Umbilical cord (tissue), 2 donors: Measurements from ENCODE around the gene CHML. TPM values are rescaled to one million over a fixed set of nuclear protein-coding genes. Genes with fewer than 3 reads are reported as not detected.
A peak's percentile ranks its signal among the peaks of the same experiment; 100 is the strongest.

ENCODE experiments used
- DNase-seq: peaks from one replicate; pipeline ENCODE4 v3.0.0-alpha.2; 2015; ENCODE audit warnings: low spot score
- total RNA-seq: library from RNA; depleted of rRNA; stranded (reverse); fragments of >200 nt; gene quantifications from one replicate; pipeline ENCODE4 v1.2.3, GENCODE V29; 2014; ENCODE audit warnings: low replicate concordance; ENCODE audit not compliant: insufficient read depth

The CHML gene
- total RNA-seq, 1 donor from 2014 or later: 31.3 TPM

- DNase-seq: no peak
Observed at GRCh38 chr1:241647658-241648057, 7.5 kb upstream of the CHML start.

GRCh38 chr1:241646201-241646600 is 6.0 kb upstream of the CHML start:
- DNase-seq: no peak

GRCh38 chr1:241645199-241645598 is 5.0 kb upstream of the CHML start:
- DNase-seq: no peak

- no peak for DNase-seq
Observed at GRCh38 chr1:241644259-241644658, 4.1 kb upstream of the CHML start.

GRCh38 chr1:241642593-241642944 is 2.4 kb upstream of the CHML start:
- no peak for DNase-seq

- DNase-seq: no peak
Observed at GRCh38 chr1:241641773-241642592, 1.8 kb upstream of the CHML start.

- DNase-seq: no peak
Observed at GRCh38 chr1:241640867-241641622, 876 bp upstream of the CHML start.

- DNase-seq: no peak
Observed at GRCh38 chr1:241639623-241640148, 483 bp downstream of the CHML start.

GRCh38 chr1:241638909-241639622 is 1.1 kb downstream of the CHML start:
- no peak for DNase-seq

GRCh38 chr1:241638099-241638682 is 2.0 kb downstream of the CHML start:
- no peak for DNase-seq

GRCh38 chr1:241637604-241638003 is 2.6 kb downstream of the CHML start:
- DNase-seq: no peak

- peak; percentile 28 for DNase-seq
Observed at GRCh38 chr1:241637046-241637590, 3.1 kb downstream of the CHML start.

- DNase-seq: no peak
Observed at GRCh38 chr1:241636291-241636690, 3.9 kb downstream of the CHML start.

GRCh38 chr1:241635556-241636152 is 4.5 kb downstream of the CHML start:
- no peak for DNase-seq

GRCh38 chr1:241632987-241633386 is 7.2 kb downstream of the CHML start:
- DNase-seq: no peak

- DNase-seq: no peak
Observed at GRCh38 chr1:241631674-241632073, 8.5 kb downstream of the CHML start.

- no peak for DNase-seq
Observed at GRCh38 chr1:241630899-241631298, 9.3 kb downstream of the CHML start.

GRCh38 chr1:241630476-241630875 is 9.7 kb downstream of the CHML start:
- no peak for DNase-seq

- no peak for DNase-seq
Observed at GRCh38 chr1:241630005-241630404, 10.2 kb downstream of the CHML start.

- DNase-seq: peak; percentile 68
Observed at GRCh38 chr1:241627453-241628259, 12.5 kb downstream of the CHML start.
